HepG2 (cell line): ENCODE results near the gene UBR3. TPM values are rescaled to one million over a fixed set of nuclear protein-coding genes. Genes with fewer than 3 reads are reported as not detected.
"Not testable (repeated sequence)": the region's sequence is repeated elsewhere in the genome, so short reads cannot be mapped to it uniquely, and the experiment has no call there.

Experiments
- ATAC-seq: fragments of 200-7000 bp; cut with Tn5 transposase; 3 replicates; pipeline ENCODE4 v1.9.1; 2020; ENCODE audit warnings: mild to moderate bottlenecking, moderate library complexity
- BruUV-seq: library from RNA; stranded (reverse); fragments of 400-500 nt; replicated peaks from 2 replicates; lab custom pipeline; 2021; lab: Mats Ljungman, UMichigan
- CTCF ChIA-PET: fragments of 300-600 bp; formaldehyde crosslinking; extraction: SDS; loops from one replicate; lab custom pipeline; 2021; ENCODE audit warnings: low total read pairs, inconsistent platforms, low intra/inter-chr PET ratio; lab: Yijun Ruan, JAX
- POLR2A ChIA-PET: fragments of 350-600 bp; sonication (Branson Sonifier 250); formaldehyde crosslinking; loops from one replicate; lab custom pipeline; 2020; ENCODE audit warnings: antibody characterized with exemption, inconsistent platforms; lab: Yijun Ruan, JAX
- DNase-seq: peaks from one replicate; pipeline ENCODE4 v3.0.0-alpha.2; 2015; ENCODE audit warnings: low spot score
- FAIRE-seq: peaks from 3 replicates; lab custom pipeline; 2011; peaks lifted over from hg19 to GRCh38; lab: Jason Lieb, UNC
- H2AFZ ChIP-seq: one replicate; pipeline ENCODE4 v1.6.1; 2011; ENCODE audit warnings: low read length, inconsistent platforms
- H3K27ac ChIP-seq: fragments of 300-600 bp; 3 replicates; pipeline ENCODE4 v1.8.0; 2011; ENCODE audit warnings: mixed run types, mild to moderate bottlenecking, mixed read lengths, low read length, inconsistent platforms; ENCODE audit not compliant: insufficient read depth; ENCODE audit errors: extremely low read length
- H3K27me3 ChIP-seq, 2 experiments: fragments of 200-600 bp in 1 of 2; 2 replicates in 1 of 2; 3 replicates in 1 of 2; pipeline versions ENCODE4 v1.6.0 to v1.8.0; 2011; ENCODE audit warnings: low read length in 2 of 2, mild to moderate bottlenecking in 2 of 2, moderate library complexity in 2 of 2, inconsistent platforms in 1 of 2; ENCODE audit not compliant: insufficient read depth in 2 of 2, control insufficient read depth in 1 of 2
- H3K36me3 ChIP-seq, 2 experiments: fragments of 200-600 bp in 1 of 2; replicated peaks in 1 of 2; 2 replicates in 1 of 2; 3 replicates in 1 of 2; pipeline versions ENCODE4 v1.5.1 to v1.8.0; 2011; ENCODE audit warnings: low read length in 2 of 2, inconsistent platforms in 1 of 2; ENCODE audit not compliant: insufficient read depth in 2 of 2, control insufficient read depth in 1 of 2
- H3K4me1 ChIP-seq: 2 replicates; pipeline ENCODE4 v1.5.1; 2012; ENCODE audit warnings: low read length, inconsistent platforms; ENCODE audit not compliant: insufficient read depth
- H3K4me2 ChIP-seq: 2 replicates; pipeline ENCODE4 v1.6.0; 2011; ENCODE audit warnings: low read depth, low read length, inconsistent platforms
- H3K4me3 ChIP-seq, 3 experiments: fragments of 200-600 bp in 1 of 3; sonication (generic), shearing (Covaris generic) in 1 of 3; replicated peaks in 1 of 3; 2 replicates each; pipeline ENCODE4 v1.5.1; 2011 to 2016; ENCODE audit warnings: low read length in 3 of 3, inconsistent platforms in 2 of 3, low read depth in 2 of 3, mild to moderate bottlenecking in 2 of 3, control low read depth in 1 of 3, mixed read lengths in 1 of 3; ENCODE audit not compliant: insufficient read depth in 1 of 3
- H3K79me2 ChIP-seq: one replicate; pipeline ENCODE4 v1.6.1; 2011; ENCODE audit warnings: low read length, inconsistent platforms; ENCODE audit not compliant: insufficient read depth
- H3K9ac ChIP-seq: 2 replicates; pipeline ENCODE4 v1.6.0; 2011; ENCODE audit warnings: mild to moderate bottlenecking, low read depth, low read length, inconsistent platforms; ENCODE audit not compliant: insufficient read depth
- H3K9me3 ChIP-seq: 2 replicates; pipeline ENCODE4 v1.5.1; 2012; ENCODE audit warnings: mild to moderate bottlenecking, low read length
- H4K20me1 ChIP-seq: 2 replicates; pipeline ENCODE4 v1.6.0; 2011; ENCODE audit warnings: inconsistent platforms, mild to moderate bottlenecking, low read length, moderate library complexity; ENCODE audit not compliant: insufficient read depth
- MEF2D ChIP-seq: sonication (generic); formaldehyde crosslinking; IDR thresholded peaks from 2 replicates; pipeline ENCODE4 v1.5.1; 2020; ENCODE audit warnings: mild to moderate bottlenecking, missing genetic modification reagents
- NR2F6 ChIP-seq, 2 experiments: IDR thresholded peaks; 2 replicates each; pipeline ENCODE4 v1.6.1; 2016; ENCODE audit warnings: antibody characterized with exemption in 1 of 2, mild to moderate bottlenecking in 1 of 2
- RARA ChIP-seq: IDR thresholded peaks from 2 replicates; pipeline ENCODE4 v1.6.1; 2016; ENCODE audit warnings: missing genetic modification reagents, missing compliant biosample characterization
- RXRB ChIP-seq: IDR thresholded peaks from 2 replicates; pipeline ENCODE4 v1.6.1; 2016; ENCODE audit warnings: borderline replicate concordance, missing genetic modification reagents, missing compliant biosample characterization
- ZMYM4 ChIP-seq: sonication (generic); formaldehyde crosslinking; IDR thresholded peaks from 2 replicates; pipeline ENCODE4 v1.8.1; 2023; ENCODE audit warnings: mild to moderate bottlenecking, missing genetic modification reagents
- WGBS: methylation state at CpG from one replicate; pipeline ENCODE4 v1.1.6; 2017; ENCODE audit warnings: low lambda C conversion rate; 5-methylcytosine and 5-hydroxymethylcytosine counted together
- in situ Hi-C: cut with HindIII; loops from 2 replicates; pipeline ENCODE4 v1.10.0; 2017; ENCODE audit warnings: low pct_unique_long_range_greater_than_20kb; ENCODE audit not compliant: extremely low pct_ligation_motif_present
- intact Hi-C: fragments of 100-400 bp; cut with micrococcal nuclease; formaldehyde crosslinking; loops from one replicate; pipeline ENCODE4 v1.10.0; 2022; ENCODE audit not compliant: unreplicated experiment
- polyA plus RNA-seq, 8 experiments: library from polyadenylated mRNA; depleted of rRNA in 3 of 8; stranded (reverse) in 7 of 8; unstranded in 1 of 8; fragments of >200 nt; fragmentation: Illumina TruSeq in 4 of 8; extraction: Trizol in 4 of 8; gene quantifications; 2 replicates each; pipeline versions ENCODE4 v1.2.1 to v1.2.3, GENCODE V29; 2011 to 2016; ENCODE audit warnings: low read depth in 4 of 8, missing spikeins in 1 of 8, mixed read lengths in 1 of 8; ENCODE audit not compliant: insufficient read depth in 1 of 8
- total RNA-seq, 5 experiments: library from RNA; depleted of rRNA; stranded (reverse); fragments of >200 nt; fragmentation: Illumina TruSeq; extraction: Trizol; gene quantifications; 2 replicates each; pipeline ENCODE4 v1.2.3, GENCODE V29; 2016; ENCODE audit warnings: low read depth in 1 of 5
- TF ChIP-seq, protein P1 (sequence below): sonication (generic); formaldehyde crosslinking; IDR thresholded peaks from 2 replicates; pipeline ENCODE4 v1.5.1; 2020; ENCODE audit warnings: mild to moderate bottlenecking, moderate library complexity, missing genetic modification reagents
- TF ChIP-seq, protein P2 (sequence below): sonication (generic); formaldehyde crosslinking; IDR thresholded peaks from 2 replicates; pipeline ENCODE4 v1.4.0; 2020; ENCODE audit warnings: missing genetic modification reagents
- TF ChIP-seq, protein P3 (sequence below), 2 experiments: sonication (generic) in 1 of 2; formaldehyde crosslinking in 1 of 2; IDR thresholded peaks; 2 replicates each; pipeline versions ENCODE4 v1.4.0 to v1.6.1; 2016 to 2020; ENCODE audit warnings: borderline replicate concordance in 1 of 2, low read depth in 1 of 2, mild to moderate bottlenecking in 1 of 2, missing genetic modification reagents in 1 of 2

Gene UBR3
- total and polyA plus RNA-seq, 2 of the 13 experiments (the other 11 are each of a cell fraction or from before 2014, with no cell fraction given): 15.1 to 28.0 TPM

DNA sequence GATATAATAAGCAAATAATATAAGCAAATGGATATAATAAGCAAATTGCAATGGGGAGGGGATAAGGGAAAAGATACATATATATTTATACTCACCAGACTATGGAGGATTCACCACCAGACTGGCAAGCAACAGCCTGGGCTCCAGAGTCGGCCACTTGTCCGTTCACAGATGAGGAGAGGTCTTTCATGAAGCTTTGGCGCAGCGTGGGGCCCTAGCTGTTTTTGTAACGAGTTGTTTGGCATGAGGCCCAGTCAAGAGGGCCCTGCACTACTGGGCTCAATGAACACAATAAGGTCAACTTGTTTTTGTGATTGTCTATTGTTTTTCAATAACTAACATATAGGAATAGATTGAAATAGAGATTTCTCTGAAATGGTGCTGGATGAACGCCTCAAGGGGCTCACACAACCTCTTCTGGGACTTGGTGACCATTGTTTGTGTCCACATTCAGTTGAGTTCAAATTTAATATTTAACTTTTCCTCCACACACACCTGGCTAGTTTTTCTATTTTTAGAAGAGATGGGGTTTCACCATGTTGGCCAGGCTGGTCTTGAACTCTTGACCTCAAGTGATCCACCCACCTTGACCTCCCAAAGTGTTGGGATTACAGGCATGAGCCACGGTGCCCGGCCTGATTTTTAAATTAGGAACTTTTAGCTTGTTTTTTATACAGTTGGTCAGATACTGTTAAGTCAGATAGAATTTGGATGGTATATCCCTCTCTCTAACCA, 21.9 kb downstream of the UBR3 start:
- H3K36me3 ChIP-seq; FAIRE-seq; H4K20me1 ChIP-seq; H3K9me3 ChIP-seq; BruUV-seq; CTCF ChIA-PET; H3K9ac ChIP-seq; H3K27me3 ChIP-seq; POLR2A ChIA-PET; intact Hi-C loops; H2AFZ ChIP-seq; in situ Hi-C loops; H3K4me3 ChIP-seq; DNase-seq; TF ChIP-seq NR2F6 (IDR thresholded peaks at IDR 0.05): not testable (repeated sequence)
- TF ChIP-seq, protein P1, sequence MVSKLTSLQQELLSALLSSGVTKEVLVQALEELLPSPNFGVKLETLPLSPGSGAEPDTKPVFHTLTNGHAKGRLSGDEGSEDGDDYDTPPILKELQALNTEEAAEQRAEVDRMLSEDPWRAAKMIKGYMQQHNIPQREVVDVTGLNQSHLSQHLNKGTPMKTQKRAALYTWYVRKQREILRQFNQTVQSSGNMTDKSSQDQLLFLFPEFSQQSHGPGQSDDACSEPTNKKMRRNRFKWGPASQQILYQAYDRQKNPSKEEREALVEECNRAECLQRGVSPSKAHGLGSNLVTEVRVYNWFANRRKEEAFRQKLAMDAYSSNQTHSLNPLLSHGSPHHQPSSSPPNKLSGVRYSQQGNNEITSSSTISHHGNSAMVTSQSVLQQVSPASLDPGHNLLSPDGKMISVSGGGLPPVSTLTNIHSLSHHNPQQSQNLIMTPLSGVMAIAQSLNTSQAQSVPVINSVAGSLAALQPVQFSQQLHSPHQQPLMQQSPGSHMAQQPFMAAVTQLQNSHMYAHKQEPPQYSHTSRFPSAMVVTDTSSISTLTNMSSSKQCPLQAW (CRISPR knock-in tag): 0 out of 2 replicates have a peak, but pooled peaks have one; percentile 24
- TF ChIP-seq ZMYM4 (CRISPR knock-in tag) (peak; percentile 57; the same call in 1 of the 2 replicates), RXRB (CRISPR knock-in tag) (0 out of 2 replicates have a peak, but pooled peaks have one; percentile 26), NR2F6 (CRISPR knock-in tag; IDR thresholded peaks at IDR 0.05) (peak; percentile 28; the same call in 1 of the 2 replicates), RARA (CRISPR knock-in tag) (peak; percentile 88), MEF2D (peak; percentile 95)
- TF ChIP-seq, protein P2, sequence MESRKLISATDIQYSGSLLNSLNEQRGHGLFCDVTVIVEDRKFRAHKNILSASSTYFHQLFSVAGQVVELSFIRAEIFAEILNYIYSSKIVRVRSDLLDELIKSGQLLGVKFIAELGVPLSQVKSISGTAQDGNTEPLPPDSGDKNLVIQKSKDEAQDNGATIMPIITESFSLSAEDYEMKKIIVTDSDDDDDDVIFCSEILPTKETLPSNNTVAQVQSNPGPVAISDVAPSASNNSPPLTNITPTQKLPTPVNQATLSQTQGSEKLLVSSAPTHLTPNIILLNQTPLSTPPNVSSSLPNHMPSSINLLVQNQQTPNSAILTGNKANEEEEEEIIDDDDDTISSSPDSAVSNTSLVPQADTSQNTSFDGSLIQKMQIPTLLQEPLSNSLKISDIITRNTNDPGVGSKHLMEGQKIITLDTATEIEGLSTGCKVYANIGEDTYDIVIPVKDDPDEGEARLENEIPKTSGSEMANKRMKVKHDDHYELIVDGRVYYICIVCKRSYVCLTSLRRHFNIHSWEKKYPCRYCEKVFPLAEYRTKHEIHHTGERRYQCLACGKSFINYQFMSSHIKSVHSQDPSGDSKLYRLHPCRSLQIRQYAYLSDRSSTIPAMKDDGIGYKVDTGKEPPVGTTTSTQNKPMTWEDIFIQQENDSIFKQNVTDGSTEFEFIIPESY (CRISPR knock-in tag): peak; percentile 60; the same call in 1 of the 2 replicates
- TF ChIP-seq, protein P3, sequence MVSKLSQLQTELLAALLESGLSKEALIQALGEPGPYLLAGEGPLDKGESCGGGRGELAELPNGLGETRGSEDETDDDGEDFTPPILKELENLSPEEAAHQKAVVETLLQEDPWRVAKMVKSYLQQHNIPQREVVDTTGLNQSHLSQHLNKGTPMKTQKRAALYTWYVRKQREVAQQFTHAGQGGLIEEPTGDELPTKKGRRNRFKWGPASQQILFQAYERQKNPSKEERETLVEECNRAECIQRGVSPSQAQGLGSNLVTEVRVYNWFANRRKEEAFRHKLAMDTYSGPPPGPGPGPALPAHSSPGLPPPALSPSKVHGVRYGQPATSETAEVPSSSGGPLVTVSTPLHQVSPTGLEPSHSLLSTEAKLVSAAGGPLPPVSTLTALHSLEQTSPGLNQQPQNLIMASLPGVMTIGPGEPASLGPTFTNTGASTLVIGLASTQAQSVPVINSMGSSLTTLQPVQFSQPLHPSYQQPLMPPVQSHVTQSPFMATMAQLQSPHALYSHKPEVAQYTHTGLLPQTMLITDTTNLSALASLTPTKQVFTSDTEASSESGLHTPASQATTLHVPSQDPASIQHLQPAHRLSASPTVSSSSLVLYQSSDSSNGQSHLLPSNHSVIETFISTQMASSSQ (IDR thresholded peaks at IDR 0.05; ENCODE audit: low read depth): not testable (repeated sequence)
- TF ChIP-seq, protein P3 (CRISPR knock-in tag; IDR thresholded peaks at IDR 0.05; ENCODE audit: borderline replicate concordance): peak; percentile 15; the same call in 1 of the 2 replicates
- Histone ChIP-seq H3K4me1 (peaks cover 21% of the 10 kb centered on the region), H3K4me2 (peak overlapping the region; percentile 6; the same call in 1 of the 2 replicates), H3K79me2 (peaks cover 59% of the 10 kb centered on the region), H3K27ac (peak overlapping the region; percentile 22)
- ATAC-seq: peak; percentile 29; the same call in 1 of the 3 replicates
- 82% methylated on average over 8 of the region's 8 CpGs for WGBS
